CD4-positive, alpha-beta T cell treated with Interleukin-15 for 4 hours (primary cell): ENCODE measurements around the gene CFAP161.

Experiments
- DNase-seq: peaks from one replicate; pipeline ENCODE4 v3.0.0-alpha.2; 2020; ENCODE audit warnings: low spot score

Gene CFAP161

GRCh38 chr15:81184188-81184587 lies 50.1 kb downstream of the CFAP161 start:
- no peak for DNase-seq

DNA sequence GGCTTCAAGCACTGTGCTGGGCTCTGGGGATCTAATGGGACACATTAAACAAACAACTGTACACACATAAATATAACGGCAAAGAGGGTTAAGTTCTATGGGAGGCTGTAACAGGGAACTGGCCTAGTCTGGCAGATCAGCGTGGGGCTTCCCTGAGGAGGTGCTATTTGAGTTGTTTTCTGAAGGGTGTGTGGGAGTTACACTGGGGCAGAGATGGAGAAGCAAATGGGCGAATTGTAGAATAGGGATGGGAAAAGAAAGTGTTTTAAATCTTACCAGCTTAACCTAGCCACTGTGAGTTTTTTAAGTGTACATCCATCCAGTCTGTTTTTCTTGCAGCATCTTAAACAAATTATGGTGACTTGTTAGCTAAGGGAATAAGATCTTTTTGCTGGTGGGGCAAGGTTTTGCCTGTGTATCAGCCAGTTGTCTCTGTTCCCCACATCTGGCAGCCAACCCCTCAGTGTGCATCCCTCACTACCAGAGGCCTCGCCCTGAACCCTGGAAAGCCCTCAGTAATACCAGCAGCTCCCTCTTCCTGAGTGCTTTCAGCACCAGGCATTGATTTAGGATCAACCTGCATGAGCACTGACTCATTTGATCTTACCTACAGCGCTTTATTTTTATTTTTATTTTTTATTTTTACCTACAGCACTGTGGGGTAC lies 51.7 kb downstream of the CFAP161 start:
- no peak for DNase-seq

DNA sequence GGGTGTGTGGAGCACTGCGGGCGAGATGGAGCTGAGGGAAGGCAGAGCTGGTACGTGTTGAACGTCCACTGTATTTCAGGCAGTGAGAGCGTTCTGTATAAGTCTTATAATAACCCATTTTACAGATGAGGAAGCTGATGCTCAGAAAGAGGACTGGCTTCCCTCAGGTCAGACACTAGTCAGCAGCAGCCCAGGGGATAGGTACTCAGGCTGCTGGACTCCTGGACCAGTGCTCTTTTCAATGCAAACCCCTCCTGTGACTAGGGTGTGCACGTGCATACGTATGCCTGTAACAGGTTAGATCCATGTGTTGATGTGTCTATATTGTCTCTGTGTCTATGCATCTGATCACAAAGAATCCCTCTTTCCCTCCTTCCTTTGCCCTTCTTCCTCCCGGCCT lies 54.3 kb downstream of the CFAP161 start:
- no peak for DNase-seq

DNA sequence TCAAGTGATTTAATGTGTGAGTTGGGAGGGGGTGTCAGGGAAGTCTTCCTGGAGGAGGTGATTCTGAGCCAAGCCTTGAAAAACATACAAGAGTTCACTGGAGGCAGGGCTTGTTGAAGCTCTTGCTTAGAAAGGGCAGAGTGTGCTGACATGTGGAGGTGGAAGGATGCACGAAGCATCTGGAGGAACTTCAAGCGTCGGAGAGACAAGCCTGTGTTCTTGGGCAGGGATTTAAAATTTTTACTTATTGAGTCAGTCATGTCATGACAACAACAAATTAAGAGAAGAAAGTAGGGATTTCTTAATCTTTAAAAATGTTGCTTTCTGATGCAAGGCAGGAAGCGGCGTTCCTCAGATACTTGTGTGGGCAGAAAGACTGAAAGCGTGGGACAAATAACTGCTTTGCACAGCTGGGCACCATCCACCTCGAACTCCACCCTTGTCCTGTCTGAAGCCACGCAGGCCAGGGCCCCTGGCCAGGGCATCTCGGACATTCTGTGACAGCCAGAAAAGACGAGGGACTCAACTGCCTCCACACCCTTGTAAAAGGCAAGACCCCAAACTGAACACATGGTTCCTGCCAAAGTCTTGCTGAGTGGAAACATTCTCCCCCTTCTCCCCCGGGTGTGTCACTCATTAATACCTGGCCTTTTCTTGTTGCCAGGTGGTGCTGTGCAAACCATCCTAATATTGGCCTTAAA lies 55.7 kb downstream of the CFAP161 start:
- no peak for DNase-seq

GRCh38 chr15:81190922-81191507 lies 56.9 kb downstream of the CFAP161 start:
- no peak for DNase-seq

- DNase-seq: no peak
These were observed 57.6 kb downstream of the CFAP161 start for GRCh38 chr15:81191701-81192100.

DNA sequence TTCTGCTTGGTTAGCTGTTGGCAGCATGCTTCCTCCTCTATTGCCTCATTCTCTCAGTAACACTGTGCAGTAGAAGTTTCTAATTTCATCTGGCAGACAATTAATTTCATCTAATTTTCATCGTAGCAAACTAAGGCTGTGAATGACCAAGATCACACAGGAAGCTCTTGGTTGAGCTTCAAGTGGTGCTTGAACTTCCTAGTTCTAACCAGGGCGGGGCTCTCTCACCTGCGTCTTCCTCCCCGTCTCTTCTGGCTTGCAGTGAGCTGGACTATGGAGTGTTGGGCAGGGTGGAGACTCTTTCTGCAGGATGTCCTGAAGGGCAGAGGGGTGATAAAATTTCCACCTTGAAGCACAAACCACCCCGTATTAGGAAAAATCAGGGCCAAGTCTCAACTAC lies 60.7 kb downstream of the CFAP161 start:
- no peak for DNase-seq

DNA sequence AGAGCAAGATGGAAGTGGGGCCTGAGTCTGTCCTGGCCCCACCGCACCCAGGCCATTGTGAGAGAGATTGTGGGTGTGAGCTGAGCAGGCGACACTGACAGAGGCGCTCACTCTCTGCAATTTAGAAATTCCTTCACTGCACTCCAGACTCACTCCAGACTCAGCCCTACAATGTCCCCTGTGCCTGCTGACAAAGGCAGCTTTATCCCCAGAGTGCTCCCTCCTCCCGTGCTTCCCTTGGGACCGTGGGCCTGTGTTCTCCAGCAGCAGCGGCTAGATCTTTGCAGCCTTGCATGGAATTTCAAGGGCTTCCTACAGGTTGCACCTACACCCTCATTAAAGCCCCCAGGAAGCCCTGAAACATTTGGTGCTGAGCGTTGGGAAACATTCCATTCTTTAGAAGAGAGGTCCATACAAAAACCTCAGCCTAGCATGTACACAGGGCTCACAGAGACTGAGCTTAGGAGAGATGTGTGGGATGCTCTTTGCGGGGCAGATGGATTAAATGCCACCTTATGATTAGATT lies 61.3 kb downstream of the CFAP161 start:
- DNase-seq: no peak

GRCh38 chr15:81196576-81197254 lies 62.6 kb downstream of the CFAP161 start, which contains the start of gene IL16:
TSS of gene IL16 (plus strand) at chr15:81196879. CDS start at chr15:81225400, 28,521 bp downstream.
- no peak for DNase-seq

DNA sequence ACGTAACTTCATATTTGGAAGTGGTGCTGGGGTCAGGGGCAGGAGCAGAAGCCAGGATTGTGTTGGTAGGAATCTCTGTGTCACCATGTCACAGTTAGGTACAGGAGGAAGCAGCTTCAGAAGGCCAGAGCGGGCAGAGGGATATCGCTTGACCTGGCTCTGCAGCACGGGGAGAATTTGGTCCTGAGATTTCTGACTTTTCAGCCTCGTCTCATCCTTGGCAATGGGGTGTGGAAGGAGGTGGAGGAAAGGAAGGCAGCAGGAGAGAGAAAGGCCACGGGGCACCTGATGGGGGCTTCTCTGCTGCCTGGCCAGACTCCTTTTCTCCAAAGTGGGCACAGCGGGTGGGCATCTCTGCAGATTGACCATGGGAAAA lies 63.2 kb downstream of the CFAP161 start:
- no peak for DNase-seq

GRCh38 chr15:81197688-81198281 lies 63.7 kb downstream of the CFAP161 start:
- DNase-seq: no peak
